CD4-positive, alpha-beta T cell (primary cell): ENCODE results near the gene CFAP70. TPM values are rescaled to one million over a fixed set of nuclear protein-coding genes. Genes with fewer than 3 reads are reported as not detected.
A peak's percentile ranks its signal among the peaks of the same experiment; 100 is the strongest.

Experiments used
- ATAC-seq: fragments of 200-7000 bp; cut with Tn5 transposase; one replicate; pipeline ENCODE4 v1.10.0; 2022; ENCODE audit warnings: mild to moderate bottlenecking; ENCODE audit not compliant: poor library complexity
- CTCF ChIA-PET: fragments of 350-600 bp; sonication (Branson Sonifier 250); formaldehyde crosslinking; loops from one replicate; lab custom pipeline; 2021; ENCODE audit warnings: antibody characterized with exemption, inconsistent platforms; lab: Charles Lee
- POLR2A ChIA-PET: fragments of 350-600 bp; sonication (Branson Sonifier 250); formaldehyde crosslinking; loops from one replicate; lab custom pipeline; 2021; ENCODE audit warnings: antibody characterized with exemption, inconsistent platforms; lab: Charles Lee
- DNase-seq, 14 experiments: peaks; one replicate each; pipeline ENCODE4 v3.0.0-alpha.2; 2013 to 2020; ENCODE audit warnings: mixed read lengths in 2 of 14
- H3K27ac ChIP-seq, 2 donors: one replicate each; pipeline versions ENCODE4 v1.5.1 to v1.7.0; 2013; ENCODE audit warnings: low read length in 2 of 2, low read depth in 1 of 2, mild to moderate bottlenecking in 1 of 2
- H3K27me3 ChIP-seq, 2 experiments: 1 replicate in 1 of 2; 2 replicates in 1 of 2; pipeline versions ENCODE4 v1.6.1 to v1.7.0; 2013; ENCODE audit warnings: low read length in 2 of 2, control low read depth in 1 of 2, mild to moderate bottlenecking in 1 of 2, moderate library complexity in 1 of 2; ENCODE audit not compliant: insufficient read depth in 2 of 2, control insufficient read depth in 1 of 2
- H3K36me3 ChIP-seq: one replicate; pipeline ENCODE4 v1.6.1; 2013; ENCODE audit warnings: low read length, control low read depth; ENCODE audit not compliant: insufficient read depth
- H3K4me1 ChIP-seq: one replicate; pipeline ENCODE4 v1.6.1; 2013; ENCODE audit warnings: low read length, control low read depth; ENCODE audit not compliant: insufficient read depth
- H3K4me3 ChIP-seq: one replicate; pipeline ENCODE4 v1.5.1; 2013; ENCODE audit warnings: mild to moderate bottlenecking, low read length, moderate library complexity
- H3K9me3 ChIP-seq, 2 experiments: 1 replicate in 1 of 2; 2 replicates in 1 of 2; pipeline versions ENCODE4 v1.6.1 to v1.7.0; 2013; ENCODE audit warnings: low read length in 2 of 2, mild to moderate bottlenecking in 2 of 2, control low read depth in 1 of 2, moderate library complexity in 1 of 2; ENCODE audit not compliant: control insufficient read depth in 1 of 2, insufficient read depth in 1 of 2
- H3K27ac Mint-ChIP-seq: one replicate; pipeline ENCODE4 v1.8.0; 2020; ENCODE audit warnings: mixed read lengths
- H3K27me3 Mint-ChIP-seq: one replicate; pipeline ENCODE4 v1.8.0; 2021; ENCODE audit warnings: mixed read lengths
- H3K36me3 Mint-ChIP-seq: one replicate; pipeline ENCODE4 v1.8.0; 2021; ENCODE audit warnings: low read depth, mixed read lengths
- H3K4me1 Mint-ChIP-seq: one replicate; pipeline ENCODE4 v1.8.0; 2021; ENCODE audit warnings: low read depth, mixed read lengths
- H3K4me3 Mint-ChIP-seq: one replicate; pipeline ENCODE4 v1.8.0; 2020; ENCODE audit warnings: mild to moderate bottlenecking, mixed read lengths
- H3K9me3 Mint-ChIP-seq: one replicate; pipeline ENCODE4 v1.8.0; 2020; ENCODE audit warnings: mixed read lengths
- intact Hi-C, 2 experiments: fragments of 100-400 bp; cut with DNase I in 1 of 2; cut with micrococcal nuclease in 1 of 2; formaldehyde crosslinking; loops; one replicate each; pipeline versions ENCODE4 v1.15.1 to v1.9.0; 2023 to 2025; cut with DNase I, micrococcal nuclease
- total RNA-seq, 174 experiments: library from RNA in 2 of 174; stranded (reverse) in 2 of 174; gene quantifications; one replicate each; pipeline ENCODE4 v1.2.3 and lab custom pipeline; 2021 to 2026
- TF ChIP-seq, protein P1 (sequence below): fragments of 200-600 bp; IDR thresholded peaks from one replicate; pipeline ENCODE4 v1.8.0; 2022; ENCODE audit warnings: antibody characterized with exemption, mild to moderate bottlenecking

CFAP70 gene
- total RNA-seq, 2 experiments from 2014 or later: 2.6 TPM

GRCh38 chr10:73253225-73253555 is 105.5 kb downstream of the CFAP70 start:
- Histone ChIP-seq H3K9me3 (no peaks in the 10 kb centered on the region), H3K36me3 (peaks cover 18% of the 10 kb centered on the region), H3K27me3 (no peaks in the 10 kb centered on the region), H3K4me1 (peaks cover 20% of the 10 kb centered on the region), H3K4me3 (peak overlapping the region; percentile 93), H3K27ac (peak overlapping the region; percentile 78 to 91)
- no peaks in the 10 kb centered on the region for H3K27me3 Mint-ChIP-seq
- POLR2A ChIA-PET: interaction anchor here (1.1 to 3.2 kb wide), 6 partner anchors 11 to 372 kb away, joined by 3 to 19 read pairs (median 10); partner anchors contain the start of genes CFAP70, ECD, FAM149B1 and P4HA1
- H3K27ac Mint-ChIP-seq: peak overlapping the region; percentile 94
- CTCF ChIA-PET: interaction anchor here (1.0 to 1.5 kb wide), 2 partner anchors 11 to 94 kb away, joined by 3 to 4 read pairs; no protein-coding TSS in a partner anchor
- peak; percentile 26 for ATAC-seq
- intact Hi-C loops: loop anchor here (2.0 to 10.0 kb wide), 9 partner anchors 104 to 561 kb away; partner anchors contain the start of genes CFAP70 (in 2 of the 2), ANXA7 (in 1 of the 2), MCU (in 1 of the 2) and MYOZ1 (in 1 of the 2)
- TF ChIP-seq, protein P1, sequence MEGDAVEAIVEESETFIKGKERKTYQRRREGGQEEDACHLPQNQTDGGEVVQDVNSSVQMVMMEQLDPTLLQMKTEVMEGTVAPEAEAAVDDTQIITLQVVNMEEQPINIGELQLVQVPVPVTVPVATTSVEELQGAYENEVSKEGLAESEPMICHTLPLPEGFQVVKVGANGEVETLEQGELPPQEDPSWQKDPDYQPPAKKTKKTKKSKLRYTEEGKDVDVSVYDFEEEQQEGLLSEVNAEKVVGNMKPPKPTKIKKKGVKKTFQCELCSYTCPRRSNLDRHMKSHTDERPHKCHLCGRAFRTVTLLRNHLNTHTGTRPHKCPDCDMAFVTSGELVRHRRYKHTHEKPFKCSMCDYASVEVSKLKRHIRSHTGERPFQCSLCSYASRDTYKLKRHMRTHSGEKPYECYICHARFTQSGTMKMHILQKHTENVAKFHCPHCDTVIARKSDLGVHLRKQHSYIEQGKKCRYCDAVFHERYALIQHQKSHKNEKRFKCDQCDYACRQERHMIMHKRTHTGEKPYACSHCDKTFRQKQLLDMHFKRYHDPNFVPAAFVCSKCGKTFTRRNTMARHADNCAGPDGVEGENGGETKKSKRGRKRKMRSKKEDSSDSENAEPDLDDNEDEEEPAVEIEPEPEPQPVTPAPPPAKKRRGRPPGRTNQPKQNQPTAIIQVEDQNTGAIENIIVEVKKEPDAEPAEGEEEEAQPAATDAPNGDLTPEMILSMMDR: no peak
- H3K4me1 Mint-ChIP-seq: peaks cover 35% of the 10 kb centered on the region
- peak overlapping the region; percentile 96 for H3K4me3 Mint-ChIP-seq
- H3K9me3 Mint-ChIP-seq: no peaks in the 10 kb centered on the region
- peak in 4 of 14 experiments; percentile 4 to 57 (median 32) for DNase-seq
- peaks cover 43% of the 10 kb centered on the region for H3K36me3 Mint-ChIP-seq

DNA sequence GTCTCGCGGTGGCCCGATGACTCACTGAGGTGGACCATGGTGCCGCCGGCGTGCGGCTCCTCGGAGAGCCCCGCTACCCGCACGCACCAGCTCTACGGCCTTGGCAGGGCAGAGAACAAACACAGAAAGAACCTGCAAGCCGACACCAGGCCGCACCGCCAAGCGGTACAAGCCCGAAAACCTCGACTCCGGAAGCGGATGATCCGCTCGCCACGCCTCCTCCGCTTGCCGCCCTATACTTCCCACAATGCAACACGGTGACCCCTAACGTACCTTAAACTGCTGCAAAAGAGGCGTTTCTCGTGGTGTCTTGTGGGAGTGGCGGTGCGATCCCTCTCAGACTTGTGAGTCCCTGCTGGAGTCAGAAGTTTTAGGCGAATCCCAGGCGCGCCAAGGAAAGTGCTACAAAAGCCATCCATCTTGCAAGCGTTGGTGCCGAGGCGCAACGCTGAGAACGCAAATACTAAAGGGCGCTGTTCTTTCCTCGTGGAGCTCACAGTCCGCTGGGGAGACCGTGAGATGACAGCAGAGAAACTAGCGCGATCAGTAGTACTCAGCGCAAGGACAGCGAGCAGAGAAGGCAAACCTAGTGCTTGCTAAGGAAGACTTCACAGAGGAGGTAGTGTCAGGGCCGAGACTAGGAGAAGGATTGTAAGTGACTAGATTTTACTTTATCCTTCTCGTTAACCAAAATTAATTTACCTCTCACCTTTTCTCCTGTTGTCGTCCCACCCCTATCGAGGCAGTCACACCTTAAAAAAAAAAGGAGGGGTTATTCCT is 106.0 kb downstream of the CFAP70 start, which contains the start of gene MRPS16:
TSS of gene MRPS16 (minus strand) at position 200 of the 780 bp plus-strand sequence. CDS start at position 38, 162 bp downstream.
- peaks cover 48% of the 10 kb centered on the region for H3K36me3 Mint-ChIP-seq
- no peaks in the 10 kb centered on the region for H3K27me3 ChIP-seq
- H3K4me1 ChIP-seq: peaks cover 23% of the 10 kb centered on the region
- peak within 1 kb of the TSS; percentile 94 for H3K27ac Mint-ChIP-seq
- TF ChIP-seq, protein P1: no peak
- H3K36me3 ChIP-seq: peaks cover 19% of the 10 kb centered on the region
- ChIA-PET CTCF (interaction anchor here (0.8 to 1.5 kb wide), 3 partner anchors 11 to 156 kb away, joined by 3 to 4 read pairs (median 3); partner anchors contain the start of gene P4HA1), POLR2A (interaction anchor here (1.1 to 3.2 kb wide), 7 partner anchors 11 to 373 kb away, joined by 3 to 19 read pairs (median 6); partner anchors contain the start of genes CFAP70, ECD, FAM149B1 and P4HA1)
- H3K27me3 Mint-ChIP-seq: no peaks in the 10 kb centered on the region
- no peaks in the 10 kb centered on the region for H3K9me3 Mint-ChIP-seq
- intact Hi-C loops: loop anchor here (2.0 to 10.0 kb wide), 9 partner anchors 105 to 560 kb away; partner anchors contain the start of genes CFAP70 (in 2 of the 2), ANXA7 (in 1 of the 2), MCU (in 1 of the 2) and MYOZ1 (in 1 of the 2)
- no peaks in the 10 kb centered on the region for H3K9me3 ChIP-seq
- H3K4me3 ChIP-seq: peak within 1 kb of the TSS; percentile 93
- H3K27ac ChIP-seq: peak within 1 kb of the TSS; percentile 78 to 91
- peak within 1 kb of the TSS; percentile 96 for H3K4me3 Mint-ChIP-seq
- H3K4me1 Mint-ChIP-seq: peaks cover 40% of the 10 kb centered on the region
- ATAC-seq (peak; percentile 87), DNase-seq (peak; percentile 85 to 97 (median 90))
